ENCODE measurements around the gene NINJ1.

Gene NINJ1

GRCh38 chr9:93132287-93132927 is 1.6 kb downstream of the NINJ1 start:
- DNase-seq (ENCODE audit: low spot score), result no peak

DNA sequence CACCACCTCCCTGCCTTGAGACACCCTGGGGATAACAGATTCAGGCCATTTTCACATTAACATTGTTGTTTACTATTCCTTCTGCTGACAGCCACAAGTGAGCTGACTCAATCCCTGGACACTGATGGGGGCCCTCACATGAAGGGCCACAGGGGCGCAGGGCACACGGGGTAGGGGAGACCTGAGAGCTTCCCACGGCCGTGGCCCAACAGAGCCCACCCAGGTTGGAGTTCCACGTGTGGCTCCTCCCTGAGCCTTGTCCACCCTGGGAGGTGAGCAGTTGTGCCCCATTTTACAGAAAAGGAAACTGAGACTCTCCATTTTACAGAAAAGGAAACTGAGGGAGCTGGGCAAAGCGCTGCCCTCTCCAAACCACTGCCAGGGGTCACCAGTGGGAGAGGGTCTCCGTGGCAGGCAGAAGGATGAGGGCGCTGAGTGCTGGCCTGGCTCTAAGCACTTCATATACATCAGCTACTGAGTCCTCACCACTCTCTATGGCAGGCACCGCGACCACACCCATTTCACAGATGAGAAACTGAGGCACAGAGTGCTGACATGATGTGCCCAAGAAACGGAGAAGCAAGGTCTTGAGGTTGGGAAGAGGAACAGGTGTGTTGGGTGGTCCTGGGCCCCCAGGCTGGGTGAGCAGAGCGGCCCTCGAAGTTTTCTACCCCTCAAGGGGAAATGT is 2.3 kb downstream of the NINJ1 start:
- no peak for DNase-seq (ENCODE audit: low spot score)

DNA sequence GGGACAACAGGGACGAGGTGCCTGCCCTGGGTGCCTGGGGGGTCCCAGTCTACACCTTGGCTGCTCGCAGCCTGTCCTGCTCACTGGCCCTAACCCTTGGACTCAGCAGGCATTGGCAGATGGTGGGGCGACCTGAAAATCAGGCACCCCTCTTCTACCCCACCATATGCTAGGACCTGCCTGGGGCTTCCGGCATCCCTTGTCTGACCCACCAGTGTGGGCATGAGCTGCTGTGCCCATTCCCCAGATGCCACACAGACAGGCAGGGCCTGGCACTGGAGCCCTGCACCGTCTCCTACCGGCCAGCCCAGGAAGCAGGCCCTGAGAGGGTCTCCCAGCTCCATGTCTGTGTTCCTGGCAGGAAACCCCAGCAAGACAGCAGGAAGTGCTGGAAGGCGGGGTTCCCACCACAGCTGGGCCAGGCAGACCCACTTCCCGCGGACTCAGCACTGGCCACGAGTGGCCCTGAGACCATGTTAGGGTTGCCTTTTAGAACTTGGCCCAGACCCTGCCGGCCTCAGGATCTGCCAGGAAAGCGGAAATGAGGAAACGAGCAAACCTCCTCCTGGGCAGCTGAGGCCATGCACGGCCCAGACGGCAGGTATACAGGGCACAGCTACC is 3.1 kb downstream of the NINJ1 start:
- DNase-seq (ENCODE audit: low spot score), result no peak

DNA sequence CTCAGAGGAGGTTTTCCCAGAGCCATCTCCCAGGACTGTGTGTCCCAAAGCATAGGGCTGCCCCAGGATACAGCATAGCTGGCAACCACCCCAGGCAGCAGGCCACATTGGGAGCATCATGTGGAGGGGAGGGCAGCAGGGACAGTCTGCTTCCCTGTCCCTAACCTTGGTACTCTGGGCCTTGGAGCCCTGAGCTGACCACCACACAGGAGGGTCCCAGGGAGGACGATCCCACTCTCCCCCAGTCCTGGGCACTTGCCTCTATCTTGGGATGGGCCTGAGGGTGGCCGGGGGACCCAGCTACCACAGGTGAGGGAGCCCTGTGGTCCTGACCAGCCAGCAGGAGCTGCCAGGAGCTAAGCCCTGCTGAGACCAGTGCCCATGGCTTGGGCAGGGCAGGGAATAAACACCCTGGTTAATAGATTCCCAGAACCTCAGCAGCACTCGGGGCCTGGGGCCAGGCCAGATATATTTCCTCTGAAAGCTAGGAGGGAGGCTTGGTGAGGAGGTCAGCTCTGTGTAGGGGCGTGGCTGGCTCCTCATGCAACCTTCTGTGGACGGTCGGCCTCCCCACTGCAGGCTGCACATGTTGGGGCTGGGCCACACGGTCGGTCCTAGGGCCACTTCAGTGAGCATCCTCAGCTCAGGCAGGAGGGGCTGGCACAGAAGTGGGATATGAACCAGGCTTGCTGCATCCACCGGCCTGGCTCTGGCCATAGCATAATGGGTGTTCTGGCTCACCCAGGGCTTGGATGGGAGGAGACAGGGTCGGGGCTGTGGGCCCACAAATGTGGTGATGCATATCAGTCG is 4.2 kb downstream of the NINJ1 start:
- DNase-seq (ENCODE audit: low spot score), result no peak

DNA sequence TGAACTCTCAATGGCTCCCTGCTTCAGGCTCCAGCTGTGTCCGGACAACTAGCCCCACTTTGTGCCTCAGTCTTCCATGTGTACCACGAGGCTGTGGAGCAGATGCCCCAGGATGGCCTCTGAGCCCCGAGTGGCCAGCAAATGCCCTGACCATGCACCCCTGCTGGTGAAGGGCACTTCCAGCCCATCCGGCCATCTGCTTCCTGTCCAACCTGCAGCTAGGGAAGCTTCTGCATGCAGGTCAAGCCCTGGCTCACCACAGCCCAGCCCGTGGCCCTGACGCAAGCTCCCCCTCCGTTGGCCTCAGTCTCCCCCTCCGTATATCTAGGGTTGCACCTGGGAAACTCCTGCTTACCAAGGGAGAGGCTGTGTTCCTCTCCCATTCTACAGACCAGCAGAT is 4.8 kb downstream of the NINJ1 start:
- no peak for DNase-seq (ENCODE audit: low spot score)

DNA sequence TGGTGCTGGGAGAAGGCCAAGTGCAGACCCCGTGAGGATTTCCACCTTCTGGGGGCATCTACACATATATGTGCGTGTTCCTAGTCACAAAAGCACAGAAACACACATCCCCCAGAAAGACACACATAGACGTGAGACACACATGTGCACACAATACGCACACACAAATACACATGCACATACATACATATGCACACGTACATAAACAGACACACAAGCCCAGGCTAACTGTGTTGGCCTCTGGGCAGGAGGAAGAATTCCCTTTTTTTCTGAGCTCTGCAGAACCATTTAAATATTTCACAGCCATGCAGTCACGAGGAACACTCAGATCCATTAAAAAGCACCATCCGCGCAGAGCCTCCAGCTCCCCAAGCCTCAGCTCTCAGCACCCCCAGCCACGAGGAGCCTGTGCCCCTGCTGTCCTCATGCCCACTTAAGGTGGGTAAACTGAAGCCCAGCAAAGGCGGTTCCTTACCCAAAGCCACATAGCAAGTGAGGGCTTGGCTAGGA is 5.3 kb downstream of the NINJ1 start:
- DNase-seq (ENCODE audit: low spot score), result no peak

GRCh38 chr9:93128011-93128714 is 5.9 kb downstream of the NINJ1 start:
- DNase-seq (ENCODE audit: low spot score), result no peak

- no peak for DNase-seq (ENCODE audit: low spot score)
These were observed 6.6 kb downstream of the NINJ1 start for GRCh38 chr9:93127395-93127911.

GRCh38 chr9:93126825-93127368 is 7.2 kb downstream of the NINJ1 start:
- DNase-seq (ENCODE audit: low spot score), result no peak

- DNase-seq (ENCODE audit: low spot score), result no peak
These were observed 7.8 kb downstream of the NINJ1 start for GRCh38 chr9:93126151-93126781.

GRCh38 chr9:93125331-93125894 is 8.6 kb downstream of the NINJ1 start:
- DNase-seq (ENCODE audit: low spot score), result no peak

DNA sequence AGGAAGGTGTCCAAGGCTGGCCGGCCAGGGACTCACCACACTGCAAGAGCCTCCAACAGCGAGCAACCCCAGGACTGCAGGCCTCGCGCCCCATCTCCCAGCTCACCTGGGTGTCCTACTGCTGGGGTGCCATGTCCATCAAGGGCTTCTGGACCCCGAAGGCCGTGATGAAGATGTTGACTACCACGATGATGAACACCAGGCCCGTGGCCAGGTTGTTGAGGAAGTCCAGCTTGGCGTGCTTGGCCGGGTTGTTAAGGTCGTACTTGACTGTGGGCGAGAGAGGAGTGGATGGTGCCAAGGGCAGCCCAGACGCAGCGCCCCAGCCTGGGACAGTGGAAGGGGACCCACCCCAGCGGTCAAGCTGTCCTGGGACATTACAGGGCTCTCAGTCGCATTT is 9.3 kb downstream of the NINJ1 start:
- no peak for DNase-seq (ENCODE audit: low spot score)

DNA sequence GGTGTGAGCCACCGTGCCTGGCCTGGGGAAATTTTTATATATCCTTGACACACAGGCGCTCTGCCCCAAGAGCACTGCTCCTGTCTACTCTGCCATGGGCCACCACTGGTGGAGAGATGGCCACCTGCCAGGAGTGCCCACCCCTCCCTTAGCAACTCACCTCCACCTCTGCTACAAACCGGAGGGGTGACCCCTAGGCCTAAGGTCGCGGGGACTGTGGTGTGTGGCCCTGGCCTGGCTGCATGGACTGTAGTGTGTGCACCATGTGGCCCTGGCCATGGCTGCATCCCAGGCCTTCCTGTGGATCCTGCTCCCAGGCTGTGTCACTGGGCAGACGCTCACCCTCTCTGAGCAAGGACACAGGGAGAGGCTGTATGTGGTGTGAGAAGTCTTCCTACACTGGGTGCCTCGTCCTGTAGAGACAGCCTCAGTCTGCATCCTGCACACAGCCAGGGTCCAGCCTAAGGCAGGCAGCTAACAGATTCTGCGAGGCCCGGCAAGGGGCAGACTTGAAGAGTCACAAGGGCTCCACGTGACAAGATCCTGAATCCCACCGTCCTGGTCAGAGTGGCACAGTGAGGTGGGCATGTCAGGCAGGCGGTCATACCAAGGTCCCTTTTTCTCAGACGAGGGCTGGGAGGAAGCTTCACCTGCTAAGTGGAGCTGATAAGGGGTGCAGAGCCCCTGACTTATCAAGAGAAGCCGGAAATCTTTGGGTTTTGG is 10.3 kb downstream of the NINJ1 start:
- DNase-seq (ENCODE audit: low spot score), result no peak

- DNase-seq (ENCODE audit: low spot score), result no peak
These were observed 11.3 kb downstream of the NINJ1 start for GRCh38 chr9:93122721-93123221.

- no peak for DNase-seq (ENCODE audit: low spot score)
These were observed 12.5 kb downstream of the NINJ1 start for GRCh38 chr9:93121316-93122241.

DNA sequence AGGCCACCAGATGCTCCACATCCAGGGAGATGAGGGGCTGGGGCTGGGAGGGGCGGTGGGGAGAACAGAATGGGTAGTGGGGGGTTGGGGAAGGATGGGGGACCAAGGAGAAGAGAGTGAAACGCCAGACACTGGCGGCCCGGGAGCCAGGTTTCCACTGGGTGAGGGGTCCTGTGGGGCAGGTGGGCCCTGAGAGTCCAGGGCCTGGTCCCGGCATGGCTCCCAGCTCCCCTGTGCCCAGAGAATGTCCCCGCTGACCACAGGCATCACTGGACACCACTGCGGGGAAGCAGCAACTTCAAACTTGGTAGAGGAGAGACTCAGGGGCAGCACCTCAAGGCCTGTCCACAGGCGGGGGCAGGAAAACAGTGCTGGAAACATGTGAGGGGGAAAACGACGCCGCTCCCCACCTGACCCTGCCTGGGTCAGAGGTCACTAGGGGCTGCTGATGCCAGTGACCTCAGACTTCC is 13.2 kb downstream of the NINJ1 start:
- no peak for DNase-seq (ENCODE audit: low spot score)

DNA sequence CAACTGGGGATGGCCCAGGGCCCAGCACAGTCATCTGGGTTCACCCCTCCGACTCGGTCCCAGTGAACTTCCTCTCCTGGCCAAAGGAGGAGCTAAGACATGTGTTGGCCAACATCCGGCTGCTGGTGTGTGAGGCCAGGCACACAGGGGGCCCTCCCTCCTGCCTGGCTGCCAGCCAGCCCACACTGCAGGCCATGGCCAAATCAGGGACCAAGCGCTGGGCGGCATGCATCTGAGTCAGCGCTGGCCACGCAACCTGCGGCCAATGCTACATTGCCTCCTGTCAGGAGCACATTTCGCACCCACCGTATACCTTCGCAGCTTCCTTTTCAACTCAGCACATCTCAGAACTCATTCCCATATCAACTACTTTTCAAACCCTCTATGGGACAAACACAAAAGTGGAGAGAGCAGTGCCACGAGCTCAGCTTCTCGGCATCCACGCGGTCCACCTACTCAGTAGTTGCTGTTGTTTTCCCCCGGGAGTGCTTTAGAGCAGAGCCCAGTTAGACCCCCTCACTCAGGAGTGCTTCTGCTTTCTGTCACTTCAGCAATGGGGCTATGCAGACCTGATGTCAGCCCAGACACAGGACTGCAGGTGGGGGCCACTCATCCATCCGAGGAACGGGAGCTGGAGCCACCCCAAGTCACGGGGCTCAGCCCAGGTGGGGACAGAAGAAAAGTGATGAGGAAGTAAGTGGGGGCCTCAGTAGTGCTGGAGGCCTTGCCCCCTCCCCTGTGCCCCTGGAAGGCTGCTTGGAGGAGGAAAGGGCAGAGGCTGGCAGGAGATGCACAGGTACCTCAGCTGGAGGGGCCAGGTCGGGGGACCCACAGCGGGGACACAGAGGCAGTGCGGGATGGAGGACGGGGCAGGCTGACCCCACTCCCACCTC is 13.9 kb downstream of the NINJ1 start:
- no peak for DNase-seq (ENCODE audit: low spot score)

DNA sequence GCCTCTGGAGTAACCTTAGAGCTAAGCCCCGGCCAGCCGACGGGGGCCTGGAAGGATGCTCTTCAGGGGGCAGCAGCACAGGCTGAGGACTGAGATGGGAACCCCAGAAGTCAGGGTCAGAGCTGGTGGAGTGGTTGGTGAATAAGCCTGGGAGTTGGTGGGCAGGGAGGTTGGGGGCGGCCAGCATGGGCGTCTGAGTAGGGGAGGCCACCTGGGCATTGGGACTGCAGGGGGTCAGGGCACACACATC is 14.4 kb downstream of the NINJ1 start:
- DNase-seq (ENCODE audit: low spot score), result no peak
